BE2C (cell line): ENCODE results near the gene ISM2.
"Not testable (repeated sequence)": the region's sequence is repeated elsewhere in the genome, so short reads cannot be mapped to it uniquely, and the experiment has no call there.

Source experiments
- DNase-seq: peaks from one replicate; pipeline ENCODE4 v3.0.0-alpha.2; 2020
- H3K27me3 ChIP-seq: fragments of 250-450 bp; sonication (Bioruptor Pico); 2 replicates; pipeline ENCODE4 v1.5.1; 2020; ENCODE audit warnings: mild to moderate bottlenecking
- H3K36me3 ChIP-seq: fragments of 250-450 bp; sonication (Bioruptor Pico); 2 replicates; pipeline ENCODE4 v1.5.1; 2020; ENCODE audit warnings: mild to moderate bottlenecking
- H3K4me1 ChIP-seq: fragments of 250-450 bp; sonication (Bioruptor Pico); 2 replicates; pipeline ENCODE4 v1.5.1; 2020
- H3K4me3 ChIP-seq: 2 replicates; pipeline ENCODE4 v1.5.1; 2011; ENCODE audit warnings: low read depth, low read length
- H3K9me3 ChIP-seq: fragments of 250-450 bp; sonication (Bioruptor Pico); 2 replicates; pipeline ENCODE4 v1.5.1; 2020
- CTCF ChIP-seq: IDR thresholded peaks from 2 replicates; pipeline ENCODE4 v1.5.1; 2012; ENCODE audit warnings: mild to moderate bottlenecking, low read depth, low read length

ISM2 gene

GRCh38 chr14:77542421-77543239 lies 44.0 kb upstream of the ISM2 start:
- Histone ChIP-seq H3K4me1 (no peaks in the 10 kb centered on the region; the same call in 1 of the 2 replicates), H3K9me3 (no peaks in the 10 kb centered on the region), H3K4me3 (no peak overlapping the region), H3K36me3 (peaks cover 5% of the 10 kb centered on the region), H3K27me3 (no peaks in the 10 kb centered on the region)
- DNase-seq, result no peak
- no peak for TF ChIP-seq CTCF

GRCh38 chr14:77541905-77542304 lies 43.3 kb upstream of the ISM2 start:
- no peaks in the 10 kb centered on the region for H3K27me3 ChIP-seq
- DNase-seq, result no peak
- no peaks in the 10 kb centered on the region; the same call in 1 of the 2 replicates for H3K4me1 ChIP-seq
- H3K9me3 ChIP-seq, result no peaks in the 10 kb centered on the region
- TF ChIP-seq CTCF, result no peak
- H3K36me3 ChIP-seq, result no peaks in the 10 kb centered on the region; the same call in none of the 2 replicates
- H3K4me3 ChIP-seq, result no peak overlapping the region

- H3K36me3 ChIP-seq, H3K4me3 ChIP-seq, H3K9me3 ChIP-seq, DNase-seq, H3K4me1 ChIP-seq, H3K27me3 ChIP-seq: not testable (repeated sequence)
Measured at GRCh38 chr14:77536951-77537350, 38.3 kb upstream of the ISM2 start.

- H3K4me1 ChIP-seq, result no peaks in the 10 kb centered on the region
- DNase-seq, result no peak
- no peaks in the 10 kb centered on the region for H3K9me3 ChIP-seq
- H3K27me3 ChIP-seq, result no peaks in the 10 kb centered on the region
- H3K36me3 ChIP-seq, result no peaks in the 10 kb centered on the region
- no peak overlapping the region for H3K4me3 ChIP-seq
- TF ChIP-seq CTCF, result no peak
Measured at GRCh38 chr14:77531071-77531470, 32.5 kb upstream of the ISM2 start.

- Histone ChIP-seq H3K36me3 (no peaks in the 10 kb centered on the region), H3K4me1 (no peaks in the 10 kb centered on the region), H3K9me3 (no peaks in the 10 kb centered on the region), H3K27me3 (no peaks in the 10 kb centered on the region), H3K4me3 (no peak overlapping the region)
- DNase-seq, result no peak
- TF ChIP-seq CTCF, result no peak
Measured at GRCh38 chr14:77529963-77530362, 31.3 kb upstream of the ISM2 start.

GRCh38 chr14:77529213-77529612 lies 30.6 kb upstream of the ISM2 start:
- no peak overlapping the region for H3K4me3 ChIP-seq
- no peaks in the 10 kb centered on the region for H3K9me3 ChIP-seq
- H3K36me3 ChIP-seq, result no peaks in the 10 kb centered on the region
- H3K4me1 ChIP-seq, result no peaks in the 10 kb centered on the region
- TF ChIP-seq CTCF, result no peak
- DNase-seq, result no peak
- H3K27me3 ChIP-seq, result no peaks in the 10 kb centered on the region

- H3K9me3 ChIP-seq, H3K4me3 ChIP-seq, H3K4me1 ChIP-seq, H3K27me3 ChIP-seq, H3K36me3 ChIP-seq, DNase-seq: not testable (repeated sequence)
Measured at GRCh38 chr14:77528701-77529100, 30.1 kb upstream of the ISM2 start.
